HTERT RPE-1 (cell line): ENCODE data around the gene SYTL2.
"Not testable (repeated sequence)": the region's sequence is repeated elsewhere in the genome, so short reads cannot be mapped to it uniquely, and the experiment has no call there.

ENCODE experiments used
- in situ Hi-C: fragments of 300-500 bp; cut with MboI; formaldehyde crosslinking; loops from 4 replicates; pipeline ENCODE4 v1.14.3; 2020; ENCODE audit warnings: low sequenced_read_pairs

The SYTL2 gene

DNA sequence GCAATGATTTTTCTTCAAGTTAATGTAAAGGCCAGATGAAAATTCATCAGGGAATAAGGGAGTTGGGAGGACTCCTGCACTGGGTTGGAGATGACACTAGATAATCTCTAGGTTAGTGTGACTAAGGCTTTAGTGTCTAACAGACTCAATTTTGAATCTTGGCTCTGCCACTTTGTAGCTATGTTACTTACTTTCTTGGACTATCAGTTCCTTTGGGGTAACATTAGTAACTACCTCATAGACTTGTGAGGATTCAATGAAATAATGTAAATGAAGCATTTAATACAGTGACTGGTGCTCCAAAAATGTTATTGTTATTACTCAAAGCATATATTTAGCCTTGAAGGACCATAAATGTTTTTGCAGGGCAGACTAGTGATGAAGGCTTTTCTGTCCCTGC is 115.4 kb downstream of the SYTL2 start:
- in situ Hi-C loops: no loop called here

DNA sequence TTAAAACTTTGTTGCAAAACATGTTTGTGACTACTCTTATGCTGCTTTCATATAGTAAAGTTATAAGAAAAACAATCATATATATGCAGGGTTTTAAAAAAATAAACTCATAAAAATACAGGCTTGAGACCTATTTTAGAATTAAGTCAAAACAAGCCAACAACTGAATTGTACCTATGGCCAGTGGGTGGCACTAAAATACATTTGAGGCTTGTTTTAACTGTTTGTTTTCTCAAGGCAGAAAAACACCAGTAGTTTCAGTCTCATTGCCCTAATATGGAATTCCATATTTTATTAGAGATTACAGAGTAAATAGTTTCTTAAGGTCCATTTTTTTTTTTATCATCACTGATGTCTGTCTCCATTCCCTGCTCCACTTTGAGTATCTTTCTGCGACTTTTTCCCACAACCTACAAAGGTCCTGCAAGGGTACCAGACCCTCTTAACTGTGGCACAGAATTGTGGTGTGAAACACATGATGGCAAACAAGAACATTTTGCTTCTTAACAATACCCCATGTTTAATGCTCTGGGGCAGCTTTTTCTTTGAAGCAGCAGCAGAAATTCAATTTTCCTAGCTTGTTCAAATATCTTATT is 116.5 kb downstream of the SYTL2 start:
- in situ Hi-C loops: no loop called here

DNA sequence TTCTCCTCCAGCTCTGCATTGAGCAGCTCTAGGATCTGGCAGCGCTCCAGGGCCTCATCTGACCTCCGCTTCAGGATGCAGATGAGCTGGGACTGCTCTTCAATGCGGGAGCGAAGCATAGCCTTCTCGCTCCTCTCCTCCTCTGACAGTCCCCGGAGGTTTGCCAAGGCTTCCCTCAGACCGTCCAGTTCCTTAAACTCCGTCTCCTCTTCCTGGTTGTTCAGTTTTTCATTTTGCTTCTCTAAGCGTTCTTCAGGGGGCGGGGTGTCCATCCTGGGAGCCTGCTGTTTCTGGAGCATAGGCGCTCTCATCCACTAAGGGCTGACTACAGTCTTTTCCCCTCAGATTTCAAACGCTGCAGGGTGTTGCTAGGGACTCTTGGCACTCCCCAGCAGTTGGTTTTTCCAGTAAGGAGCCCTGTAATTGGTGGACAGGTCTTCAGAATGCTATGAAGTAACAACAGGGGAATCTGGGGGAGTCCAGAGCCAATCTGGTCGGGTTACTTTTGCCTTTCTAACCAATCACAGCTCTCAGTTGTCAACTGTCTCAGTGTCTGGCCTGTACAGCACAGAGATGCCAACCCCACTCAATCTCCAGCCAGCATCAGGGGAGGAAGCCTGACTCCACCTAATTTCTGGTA is 125.0 kb downstream of the SYTL2 start, which contains the start of gene CCDC89:
Gene CCDC89, minus strand, starts transcription at position 376 of the 640 bp plus-strand sequence. Its CDS starts 65 bp downstream, at position 311.
- in situ Hi-C loops: no loop called here

DNA sequence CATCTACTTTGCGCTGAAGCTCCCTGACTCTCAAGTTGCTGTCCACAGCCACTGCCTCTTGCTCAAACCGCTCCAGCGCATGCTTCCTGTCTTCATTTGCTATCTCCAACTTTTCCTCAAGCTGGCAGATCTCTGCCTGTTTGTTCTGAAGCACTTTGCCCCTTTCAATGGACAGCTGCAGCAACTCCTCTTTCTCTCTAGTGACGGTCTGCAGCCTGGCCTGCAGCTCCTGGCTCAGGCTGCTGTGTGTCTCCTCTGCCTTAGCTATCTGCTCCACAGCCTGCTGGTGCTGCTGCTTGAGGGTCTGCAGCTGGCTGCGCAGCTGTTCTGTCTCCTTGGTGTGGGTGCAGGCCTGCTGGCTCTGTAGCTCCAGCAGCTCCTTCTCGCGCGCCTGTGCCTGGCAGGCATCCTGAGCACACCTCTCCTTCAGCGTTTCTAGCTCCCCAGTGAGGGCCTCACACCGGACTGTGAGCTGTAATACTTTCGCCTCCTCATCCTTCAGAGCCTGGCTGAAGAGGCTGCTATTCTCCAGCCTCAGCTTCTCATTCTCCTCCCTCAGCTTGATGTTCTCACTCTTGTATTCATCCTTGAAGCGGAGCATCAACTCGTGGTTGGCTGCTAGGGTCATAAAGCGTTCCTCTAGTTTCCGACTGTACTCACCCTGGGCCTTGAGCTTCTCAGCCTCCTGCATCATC is 125.7 kb downstream of the SYTL2 start:
- in situ Hi-C loops: no loop called here

DNA sequence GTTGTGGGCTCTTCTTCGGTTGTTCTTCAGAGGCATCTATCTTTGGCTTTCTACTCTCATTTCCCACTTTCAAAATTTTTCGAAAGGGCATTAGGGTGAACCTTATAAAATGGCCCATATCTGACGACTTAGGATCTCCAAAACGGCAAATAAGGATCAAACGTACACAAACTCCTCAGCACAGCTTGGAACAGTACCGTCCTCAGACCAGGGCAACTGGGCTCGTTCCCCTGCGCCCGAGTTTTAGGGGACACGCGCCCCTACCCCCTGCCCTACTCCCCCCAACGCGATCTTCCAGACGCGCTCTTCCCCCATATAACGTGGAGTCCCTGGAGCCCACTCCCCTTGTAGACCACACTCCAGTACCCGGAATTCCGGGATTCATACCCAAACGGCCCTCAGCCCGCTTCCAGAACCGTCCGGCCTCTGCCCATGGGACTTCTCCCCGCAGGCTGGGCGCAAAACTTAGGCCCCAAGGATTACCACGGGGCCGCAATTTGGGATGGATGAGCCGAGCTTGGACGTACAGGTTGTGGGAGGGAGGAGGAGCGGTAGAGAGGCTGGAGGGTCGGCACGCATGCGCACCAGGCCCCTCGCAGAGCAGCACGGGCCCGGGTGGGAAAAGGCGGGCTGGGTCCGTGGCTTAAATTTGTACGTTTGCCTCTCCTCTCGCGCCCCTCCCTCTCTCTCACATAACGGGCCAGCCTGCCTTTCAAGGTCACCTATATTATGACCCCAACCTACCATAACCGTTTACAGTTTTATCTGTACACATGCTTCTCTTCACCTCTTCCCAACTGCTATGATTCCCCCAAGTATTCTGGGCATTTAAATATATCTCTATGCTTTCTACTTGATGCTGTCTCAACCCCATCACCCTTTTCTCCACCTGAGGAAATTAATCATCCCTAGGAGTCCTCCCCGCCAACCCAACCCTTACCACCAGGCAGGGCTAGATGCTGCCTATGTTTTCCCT is 128.3 kb downstream of the SYTL2 start:
- in situ Hi-C loops: no loop called here

DNA sequence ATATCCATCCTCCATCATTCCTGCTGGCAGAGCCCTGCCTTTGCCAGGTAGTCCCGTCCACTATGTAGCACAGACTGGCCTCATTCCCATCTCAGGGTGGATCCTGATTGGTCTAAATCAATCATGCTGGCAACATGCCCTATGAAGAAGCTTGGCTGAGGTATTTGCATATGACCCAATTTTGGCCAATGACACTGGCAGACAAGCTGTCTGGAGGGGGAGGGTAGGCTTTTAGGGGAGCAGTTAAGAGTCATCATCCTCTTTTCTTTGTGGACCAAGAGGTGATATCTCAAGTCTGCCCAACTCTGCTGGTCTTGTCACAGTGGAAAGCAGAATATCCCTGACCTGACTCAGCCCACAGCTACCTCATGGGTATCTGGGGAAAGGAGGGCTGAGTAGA is 130.0 kb downstream of the SYTL2 start:
- in situ Hi-C loops: no loop called here

DNA sequence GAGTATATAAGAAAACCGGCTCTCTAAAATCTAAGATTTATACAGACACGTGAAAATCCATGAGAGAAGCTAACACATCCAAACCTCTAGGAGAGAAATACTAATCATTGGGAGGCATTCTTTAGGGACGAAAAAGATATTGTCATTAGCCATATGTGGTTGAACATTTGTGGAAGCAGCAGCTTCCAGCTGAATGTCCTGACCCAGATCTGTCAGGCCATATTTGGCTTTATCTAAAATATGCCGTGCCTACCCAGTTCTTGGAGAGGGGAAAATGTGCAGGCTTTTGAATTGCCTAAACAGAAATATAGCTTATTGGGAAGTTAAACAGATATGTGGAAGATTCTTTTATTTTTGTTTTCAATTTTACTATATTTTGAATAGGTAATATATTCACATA is 131.4 kb downstream of the SYTL2 start:
- in situ Hi-C loops: no loop called here

DNA sequence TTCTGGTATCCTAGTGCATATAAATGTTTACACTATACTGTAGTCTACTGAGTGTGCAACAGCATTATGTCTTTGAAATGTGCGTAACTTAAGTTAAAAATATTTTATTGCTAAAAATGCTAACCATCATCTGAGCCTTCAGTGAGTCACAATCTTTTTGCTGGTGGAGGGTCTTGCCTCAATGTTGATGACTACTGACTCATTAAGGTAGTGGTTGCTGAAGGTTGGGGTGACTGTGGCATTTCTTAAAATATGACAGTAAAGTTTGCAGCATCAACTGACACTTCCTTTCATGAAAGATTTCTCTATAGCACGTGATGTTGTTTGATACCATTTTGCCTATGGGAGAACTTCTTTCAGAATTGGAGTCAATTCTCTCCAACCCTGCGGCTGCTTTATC is 137.5 kb downstream of the SYTL2 start:
- in situ Hi-C loops: no loop called here

DNA sequence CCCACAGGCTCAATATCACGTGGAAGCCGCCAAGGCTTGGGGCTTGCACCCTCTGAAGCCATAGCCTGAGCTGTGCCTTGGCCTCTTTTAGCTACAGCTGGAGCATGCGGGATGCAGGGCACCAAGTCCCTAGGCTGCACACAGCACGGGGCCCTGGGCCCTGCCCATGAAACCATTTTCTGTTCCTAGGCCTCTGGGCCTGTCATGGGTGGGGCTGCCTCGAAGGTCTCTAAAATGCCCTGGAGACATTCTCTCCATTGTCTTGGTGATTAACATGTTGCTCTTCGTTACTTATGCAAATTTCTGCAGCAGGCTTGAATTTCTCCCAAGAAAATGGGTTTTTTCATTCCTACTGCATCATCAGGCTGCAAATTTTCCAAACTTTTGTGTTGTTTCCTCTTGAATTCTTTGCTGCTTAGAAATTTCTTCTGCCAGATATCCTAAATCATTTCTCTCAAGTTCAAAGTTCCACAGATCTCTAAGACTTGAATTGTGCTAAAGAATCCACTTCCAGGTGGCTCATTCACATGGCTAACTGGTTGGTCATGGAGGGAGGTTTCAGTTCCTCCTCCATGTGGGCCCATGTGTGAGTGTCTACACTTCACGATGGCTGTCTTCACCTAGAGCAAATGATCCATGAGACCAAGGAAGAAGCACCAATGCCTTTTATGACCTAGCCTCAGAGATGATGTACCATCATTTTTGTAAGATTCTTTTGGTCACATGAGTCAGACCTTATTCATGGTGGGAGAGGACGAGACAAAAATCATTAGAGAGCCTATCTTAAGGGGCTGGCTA is 138.6 kb downstream of the SYTL2 start:
- in situ Hi-C loops: no loop called here

DNA sequence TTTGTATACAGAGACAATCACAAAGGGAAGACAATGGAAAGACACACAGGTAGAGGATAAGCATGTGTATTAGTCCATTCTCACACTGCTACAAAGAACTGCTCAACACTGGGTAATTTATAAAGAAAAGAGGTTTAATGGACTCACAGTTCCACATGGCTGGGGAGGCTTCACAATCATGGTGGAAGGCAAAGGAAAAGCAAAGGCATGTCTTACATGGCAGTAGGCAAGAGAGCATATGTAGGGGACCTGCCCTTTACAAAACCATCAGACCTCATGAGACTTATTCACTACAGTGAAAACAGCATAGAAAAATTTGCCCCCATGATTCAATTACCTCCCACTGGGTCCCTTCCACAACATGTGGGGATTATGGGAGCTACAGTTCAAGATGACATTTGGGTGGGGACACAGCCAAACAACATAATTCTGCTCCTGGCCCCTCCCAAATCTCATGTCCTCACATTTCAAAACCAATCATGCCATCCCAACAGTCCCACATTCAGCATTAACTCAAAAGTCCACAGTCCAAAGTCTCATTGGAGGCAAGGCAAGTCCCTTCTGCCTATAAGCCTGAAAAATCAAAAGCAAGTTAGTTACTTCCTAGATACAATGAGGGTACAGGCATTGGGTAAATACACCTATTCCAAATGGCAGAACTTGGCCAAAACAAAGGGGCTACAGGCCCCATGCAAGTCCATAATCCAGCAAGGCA is 139.8 kb downstream of the SYTL2 start:
- in situ Hi-C loops: not testable (repeated sequence)

DNA sequence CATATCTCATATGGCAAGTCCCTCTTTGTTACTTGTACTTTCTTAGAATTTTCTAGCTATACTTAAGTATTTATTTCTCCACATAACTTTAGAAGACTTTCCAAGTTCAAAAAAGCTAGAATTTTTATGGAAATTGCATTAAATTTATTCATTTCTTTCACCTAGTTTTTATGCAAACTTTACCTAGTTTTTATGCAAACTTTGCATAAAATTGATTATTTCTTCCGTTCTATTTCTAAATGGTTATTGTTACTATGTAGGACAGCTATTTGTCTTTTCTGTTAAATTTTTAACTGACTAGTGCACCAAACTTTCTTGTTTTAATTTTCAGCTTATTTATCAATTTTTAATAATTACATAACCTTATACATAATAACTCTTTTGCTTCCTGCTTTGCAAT is 142.8 kb downstream of the SYTL2 start:
- in situ Hi-C loops: no loop called here

DNA sequence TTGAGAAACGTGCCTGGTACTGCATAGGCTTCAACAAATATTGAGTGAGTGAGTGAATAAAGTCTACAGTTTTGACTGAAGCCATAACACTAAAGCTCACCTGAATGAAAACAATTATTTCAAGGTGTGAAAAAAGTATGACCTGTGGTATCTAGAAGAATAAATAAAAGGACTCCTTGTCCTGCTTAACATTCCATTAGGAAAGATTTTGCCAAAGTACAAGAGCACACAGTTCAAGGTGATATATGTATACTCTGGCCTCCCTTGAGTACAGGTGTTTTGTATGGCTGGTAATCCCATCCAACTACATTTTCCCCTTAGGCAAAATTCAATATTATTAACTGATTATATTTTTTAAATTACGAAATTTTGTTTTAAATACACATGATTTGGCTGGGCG is 144.3 kb downstream of the SYTL2 start:
- in situ Hi-C loops: no loop called here

DNA sequence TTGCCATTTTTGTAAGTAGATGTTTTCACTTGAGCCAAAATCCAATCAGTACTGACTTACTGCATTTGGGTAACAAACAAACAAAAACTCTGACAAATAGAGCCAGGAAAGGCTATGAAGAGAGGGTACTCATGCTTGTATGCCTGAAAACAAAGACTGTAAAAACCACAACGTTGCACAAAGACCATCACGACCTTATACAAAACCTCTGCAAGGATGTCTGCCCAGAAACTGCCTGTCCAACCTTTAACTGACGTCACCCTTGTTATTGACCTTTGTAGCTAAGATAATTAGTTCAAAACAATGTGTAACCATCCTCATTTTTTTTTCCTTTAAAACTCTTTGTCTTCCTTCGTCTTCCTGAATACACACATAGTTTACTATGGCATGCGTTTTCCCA is 145.2 kb downstream of the SYTL2 start:
- in situ Hi-C loops: no loop called here

DNA sequence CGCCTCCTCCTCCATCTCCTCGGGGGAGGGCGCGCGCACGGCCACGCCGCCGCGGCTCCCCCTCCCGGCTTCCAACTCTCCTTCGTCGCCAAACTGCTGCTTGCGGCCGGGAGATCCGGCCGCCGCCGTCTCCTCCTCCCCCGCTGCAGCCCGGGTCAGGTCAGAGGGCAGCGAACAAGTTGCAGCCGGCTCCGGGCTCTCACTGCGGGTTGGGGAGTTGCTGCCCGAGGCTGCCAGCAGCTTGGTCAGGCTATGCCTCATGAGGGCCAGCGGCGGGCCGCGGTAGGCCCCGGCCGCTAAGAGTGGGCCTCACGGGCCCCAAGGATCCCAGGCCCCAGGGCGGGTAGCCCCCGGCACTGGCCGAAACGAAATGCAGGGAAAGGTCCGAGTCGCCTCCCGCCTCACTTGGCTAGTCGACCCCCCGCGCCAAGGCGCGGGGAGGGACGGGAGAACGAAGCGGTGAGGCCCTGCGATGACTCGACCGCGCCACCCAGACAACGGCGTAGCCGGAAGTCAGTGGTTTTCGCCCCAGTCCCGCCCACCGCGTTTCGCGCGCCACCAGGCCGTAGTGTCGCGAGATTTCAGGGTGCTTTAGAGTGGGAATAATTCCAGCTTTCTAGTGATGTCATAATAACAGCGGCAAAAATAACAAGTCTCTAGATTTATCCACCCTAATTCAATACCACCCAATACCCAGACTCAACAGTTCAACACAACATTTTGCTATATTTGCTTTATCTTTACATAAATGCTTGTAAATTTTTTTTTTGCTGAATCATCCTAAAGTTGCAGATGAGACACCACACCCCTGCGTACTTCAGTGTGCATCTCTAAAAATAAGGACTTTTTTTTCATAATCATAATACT is 146.1 kb downstream of the SYTL2 start, which contains the start of gene CREBZF:
Gene CREBZF, minus strand, starts transcription at position 515 of the 867 bp plus-strand sequence. Its CDS starts 254 bp downstream, at position 261.
- in situ Hi-C loops: no loop called here

DNA sequence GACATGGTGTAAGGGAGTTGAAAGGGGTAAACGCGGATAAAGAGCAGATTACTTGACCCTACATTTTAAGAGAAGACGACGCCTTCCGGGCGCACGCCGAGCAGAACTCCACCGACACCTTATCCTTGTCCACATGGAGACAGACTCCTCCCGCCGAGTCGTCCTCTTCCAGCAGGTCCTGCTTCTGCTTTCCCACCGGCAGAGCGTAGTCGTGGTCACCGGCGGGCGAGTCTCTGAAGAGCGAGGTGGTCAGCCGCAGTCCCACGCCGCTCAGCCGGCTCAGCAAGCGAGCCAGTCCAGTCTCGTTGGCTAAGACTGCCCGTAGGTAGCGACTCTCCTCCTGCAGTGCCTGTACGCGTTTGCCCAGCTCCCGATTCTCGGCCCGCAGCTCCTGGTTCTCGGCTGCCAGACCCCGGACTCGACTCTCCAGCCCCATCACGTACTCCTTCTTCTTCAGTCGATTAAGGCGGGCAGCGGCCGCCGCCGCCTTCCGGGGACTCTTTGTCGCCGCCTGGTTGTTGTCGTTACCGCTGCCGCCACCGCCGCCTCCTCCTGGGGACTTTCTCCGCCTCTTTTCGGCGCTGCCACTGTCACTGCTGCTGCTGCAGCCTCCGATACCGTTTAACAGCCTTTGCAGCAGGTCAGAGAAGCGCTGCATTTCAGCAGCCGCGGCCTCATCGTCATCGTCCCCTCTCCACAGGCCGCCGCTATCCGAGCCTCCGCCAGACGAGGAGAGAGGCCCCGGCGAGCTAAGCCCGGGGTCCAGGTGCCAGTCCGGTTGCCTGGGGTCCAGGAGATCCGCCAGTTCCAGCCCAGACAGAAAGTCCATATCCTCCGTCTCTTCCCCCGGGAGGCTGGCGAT is 147.0 kb downstream of the SYTL2 start:
- in situ Hi-C loops: no loop called here

DNA sequence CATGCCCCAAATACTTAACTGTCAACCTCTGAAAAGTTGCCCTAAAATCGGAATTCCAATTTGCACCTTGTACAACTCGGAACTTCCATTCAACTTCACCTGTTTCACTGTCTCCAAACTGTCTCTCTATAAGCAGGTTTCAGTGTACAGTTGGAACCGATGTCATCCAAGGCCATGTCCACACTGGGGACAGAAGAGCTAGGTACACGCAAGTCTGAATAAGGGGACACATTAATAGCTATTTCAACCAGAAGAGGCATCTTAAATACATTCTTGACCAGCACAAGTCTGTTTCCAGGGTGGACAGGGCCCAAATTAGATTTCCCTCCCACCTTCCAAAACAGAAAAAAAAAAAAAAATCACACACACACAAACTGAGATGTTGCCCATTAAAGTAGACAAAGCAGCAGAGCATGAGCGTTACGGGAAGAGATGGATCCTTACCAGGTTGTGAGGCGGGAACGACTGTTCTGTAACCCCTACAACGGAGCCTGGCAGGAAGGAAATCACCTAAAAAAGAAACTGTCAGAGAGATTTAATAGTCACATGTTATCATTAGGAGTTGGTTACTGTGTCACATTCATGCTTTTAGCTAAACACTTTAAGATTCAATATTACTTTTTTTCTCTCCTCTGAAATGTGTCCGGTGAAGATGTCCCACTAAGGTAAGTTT is 147.7 kb downstream of the SYTL2 start:
- in situ Hi-C loops: no loop called here
